Esophagus mucosa (tissue), 1 donor: ENCODE data around the gene SLC12A9. TPM values are rescaled to one million over a fixed set of nuclear protein-coding genes. Genes with fewer than 3 reads are reported as not detected.
"Not testable (repeated sequence)": the region's sequence is repeated elsewhere in the genome, so short reads cannot be mapped to it uniquely, and the experiment has no call there.

Source experiments
- ATAC-seq: fragments of 200-7000 bp; cut with Tn5 transposase; one replicate; pipeline ENCODE4 v1.9.1; 2020
- total RNA-seq: library from RNA; stranded (reverse); gene quantifications from one replicate; pipeline ENCODE4 v1.2.4, GENCODE V29; 2023
- donor health status: DM: yes; HTN: yes; CAD: no.

SLC12A9 gene
- total RNA-seq, 1 donor from 2014 or later = 13.5 TPM

DNA sequence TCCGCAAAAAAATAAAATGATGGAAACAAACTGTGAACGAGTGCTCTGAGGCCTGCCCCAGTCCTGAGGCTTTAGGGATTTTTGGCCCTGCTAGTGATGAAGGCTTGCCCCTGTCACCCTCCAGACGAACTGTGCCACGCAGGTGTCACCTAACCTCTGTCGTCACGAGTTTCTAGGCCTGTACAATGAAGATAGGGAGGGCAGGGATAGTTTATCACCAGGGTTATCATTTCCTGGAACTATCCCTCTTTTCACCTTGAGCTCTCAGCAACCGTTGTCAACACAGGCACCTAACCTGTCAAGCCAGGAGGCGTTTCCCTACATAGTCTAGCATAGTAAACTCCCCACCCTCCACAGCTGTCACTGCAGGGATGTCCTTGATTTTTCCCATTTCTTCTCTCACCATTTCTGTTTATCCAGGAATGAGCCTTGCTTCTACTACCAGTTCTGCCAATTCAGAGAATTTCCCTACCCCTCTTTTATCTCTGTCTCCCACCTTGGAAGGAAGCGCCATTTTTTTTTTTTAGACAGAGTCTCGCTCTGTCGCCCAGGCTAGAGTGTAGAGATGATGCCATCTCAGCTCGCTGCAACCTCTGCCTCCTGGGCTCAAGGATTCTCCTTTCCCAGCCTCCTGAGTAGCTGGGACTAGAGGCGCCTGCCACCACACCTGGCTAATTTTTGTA is 45.4 kb downstream of the SLC12A9 start:
- ATAC-seq = no peak

GRCh38 chr7:100899432-100899831 is 46.9 kb downstream of the SLC12A9 start:
- ATAC-seq = no peak

- no peak for ATAC-seq
Measured at GRCh38 chr7:100900978-100901377, 48.5 kb downstream of the SLC12A9 start.

GRCh38 chr7:100901921-100902332 is 49.4 kb downstream of the SLC12A9 start:
- no peak for ATAC-seq

GRCh38 chr7:100902638-100903037 is 50.1 kb downstream of the SLC12A9 start:
- no peak for ATAC-seq

DNA sequence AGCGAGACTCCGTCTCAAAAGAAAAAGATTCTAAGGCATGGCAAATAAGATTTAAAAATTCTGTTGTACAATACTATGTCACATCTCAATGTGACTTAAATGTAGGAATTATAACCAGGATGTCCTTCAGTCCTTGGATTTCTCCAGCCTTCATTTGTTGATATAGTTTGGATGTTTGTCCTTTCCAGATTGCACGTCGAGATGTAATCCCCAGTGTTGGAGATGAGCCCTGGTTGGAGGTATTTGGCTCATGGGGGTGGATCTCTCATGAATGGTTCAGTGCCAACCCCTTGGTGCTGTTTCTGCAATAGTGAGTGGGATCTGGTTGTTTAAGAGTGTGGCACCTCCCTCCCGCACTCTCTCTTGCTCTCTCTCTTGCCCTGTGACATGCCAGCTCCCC is 56.0 kb downstream of the SLC12A9 start:
- ATAC-seq = no peak

GRCh38 chr7:100910443-100910842 is 57.9 kb downstream of the SLC12A9 start:
- ATAC-seq = not testable (repeated sequence)

GRCh38 chr7:100911484-100911883 is 59.0 kb downstream of the SLC12A9 start:
- ATAC-seq = no peak

- ATAC-seq = no peak
Measured at GRCh38 chr7:100914208-100914878, 61.8 kb downstream of the SLC12A9 start.

DNA sequence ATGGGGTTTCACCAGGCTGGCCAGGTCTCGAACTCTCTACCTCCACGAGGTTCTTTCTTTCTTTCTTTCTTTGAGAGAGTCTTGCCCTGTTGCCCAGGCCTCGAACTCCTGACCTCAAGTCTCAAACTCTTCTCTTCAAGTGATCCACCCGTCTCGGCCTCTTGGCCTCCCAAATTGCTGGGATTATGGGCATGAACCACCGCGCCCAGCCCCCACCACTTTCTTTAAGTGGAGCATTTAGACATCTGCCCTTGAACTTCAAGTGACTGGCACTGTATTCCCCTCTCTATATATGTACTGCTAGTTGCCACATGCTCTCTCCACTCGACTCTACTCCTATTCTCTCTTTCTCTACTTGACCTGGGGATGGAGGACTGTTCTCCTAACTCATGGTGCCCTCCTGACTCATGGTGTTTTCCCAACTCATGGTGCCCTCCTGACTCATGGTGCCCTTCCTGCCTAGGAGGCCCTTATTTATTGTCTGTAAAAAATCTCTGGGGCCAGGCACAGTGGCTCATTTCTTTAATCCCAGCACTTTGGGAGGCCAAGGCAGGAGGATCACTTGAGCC is 62.5 kb downstream of the SLC12A9 start:
- ATAC-seq = no peak

Other genes starting within 250 kb of the SLC12A9 start
- 23.2 TPM for gene MOSPD3, start 240.2 kb upstream of the SLC12A9 start, total RNA-seq
- gene TFR2, start 211.2 kb upstream of the SLC12A9 start, total RNA-seq = 0.68 TPM
- not detected for gene ACTL6B, start 196.3 kb upstream of the SLC12A9 start, total RNA-seq
- gene GNB2, start 179.0 kb upstream of the SLC12A9 start, total RNA-seq = 289 TPM
- gene GIGYF1, start 158.5 kb upstream of the SLC12A9 start, total RNA-seq = 10.4 TPM
- gene POP7, start 146.6 kb upstream of the SLC12A9 start, total RNA-seq = 33.4 TPM
- gene EPO, start 132.2 kb upstream of the SLC12A9 start, total RNA-seq = not detected
- gene ZAN, start 119.1 kb upstream of the SLC12A9 start, total RNA-seq = 0.04 TPM
- gene EPHB4, start 25.2 kb upstream of the SLC12A9 start, total RNA-seq = 30.3 TPM
- gene TRIP6, start 14.7 kb downstream of the SLC12A9 start, total RNA-seq = 61.1 TPM
- 63.5 TPM for gene SRRT, start 22.4 kb downstream of the SLC12A9 start, total RNA-seq
- 2.1 TPM for gene UFSP1, start 37.0 kb downstream of the SLC12A9 start, total RNA-seq
- 0.44 TPM for gene ACHE, start 43.2 kb downstream of the SLC12A9 start, total RNA-seq
- 0.16 TPM for gene MUC3A, start 96.8 kb downstream of the SLC12A9 start, total RNA-seq
- 0.16 TPM for gene MUC12, start 116.9 kb downstream of the SLC12A9 start, total RNA-seq
- not detected for gene MUC17, start 167.4 kb downstream of the SLC12A9 start, total RNA-seq
- gene TRIM56, start 232.8 kb downstream of the SLC12A9 start, total RNA-seq = 14.3 TPM